HepG2 (cell line): ENCODE measurements around the gene CDK5R1. TPM values are rescaled to one million over a fixed set of nuclear protein-coding genes. Genes with fewer than 3 reads are reported as not detected.
A peak's percentile ranks its signal among the peaks of the same experiment; 100 is the strongest.

Source experiments
- ATAC-seq: fragments of 200-7000 bp; cut with Tn5 transposase; 3 replicates; pipeline ENCODE4 v1.9.1; 2020; ENCODE audit warnings: mild to moderate bottlenecking, moderate library complexity
- BruUV-seq: library from RNA; stranded (reverse); fragments of 400-500 nt; replicated peaks from 2 replicates; lab custom pipeline; 2021; lab: Mats Ljungman, UMichigan
- CTCF ChIA-PET: fragments of 300-600 bp; formaldehyde crosslinking; extraction: SDS; loops from one replicate; lab custom pipeline; 2021; ENCODE audit warnings: low total read pairs, inconsistent platforms, low intra/inter-chr PET ratio; lab: Yijun Ruan, JAX
- POLR2A ChIA-PET: fragments of 350-600 bp; sonication (Branson Sonifier 250); formaldehyde crosslinking; loops from one replicate; lab custom pipeline; 2020; ENCODE audit warnings: antibody characterized with exemption, inconsistent platforms; lab: Yijun Ruan, JAX
- DNase-seq: peaks from one replicate; pipeline ENCODE4 v3.0.0-alpha.2; 2015; ENCODE audit warnings: low spot score
- FAIRE-seq: peaks from 3 replicates; lab custom pipeline; 2011; peaks lifted over from hg19 to GRCh38; lab: Jason Lieb, UNC
- H2AFZ ChIP-seq: one replicate; pipeline ENCODE4 v1.6.1; 2011; ENCODE audit warnings: low read length, inconsistent platforms
- H3K27ac ChIP-seq: fragments of 300-600 bp; 3 replicates; pipeline ENCODE4 v1.8.0; 2011; ENCODE audit warnings: mixed run types, mild to moderate bottlenecking, mixed read lengths, low read length, inconsistent platforms; ENCODE audit not compliant: insufficient read depth; ENCODE audit errors: extremely low read length
- H3K27me3 ChIP-seq, 2 experiments: fragments of 200-600 bp in 1 of 2; 2 replicates in 1 of 2; 3 replicates in 1 of 2; pipeline versions ENCODE4 v1.6.0 to v1.8.0; 2011; ENCODE audit warnings: low read length in 2 of 2, mild to moderate bottlenecking in 2 of 2, moderate library complexity in 2 of 2, inconsistent platforms in 1 of 2; ENCODE audit not compliant: insufficient read depth in 2 of 2, control insufficient read depth in 1 of 2
- H3K36me3 ChIP-seq, 2 experiments: fragments of 200-600 bp in 1 of 2; replicated peaks in 1 of 2; 2 replicates in 1 of 2; 3 replicates in 1 of 2; pipeline versions ENCODE4 v1.5.1 to v1.8.0; 2011; ENCODE audit warnings: low read length in 2 of 2, inconsistent platforms in 1 of 2; ENCODE audit not compliant: insufficient read depth in 2 of 2, control insufficient read depth in 1 of 2
- H3K4me1 ChIP-seq: 2 replicates; pipeline ENCODE4 v1.5.1; 2012; ENCODE audit warnings: low read length, inconsistent platforms; ENCODE audit not compliant: insufficient read depth
- H3K4me2 ChIP-seq: 2 replicates; pipeline ENCODE4 v1.6.0; 2011; ENCODE audit warnings: low read depth, low read length, inconsistent platforms
- H3K4me3 ChIP-seq, 3 experiments: fragments of 200-600 bp in 1 of 3; sonication (generic), shearing (Covaris generic) in 1 of 3; replicated peaks in 1 of 3; 2 replicates each; pipeline ENCODE4 v1.5.1; 2011 to 2016; ENCODE audit warnings: low read length in 3 of 3, inconsistent platforms in 2 of 3, low read depth in 2 of 3, mild to moderate bottlenecking in 2 of 3, control low read depth in 1 of 3, mixed read lengths in 1 of 3; ENCODE audit not compliant: insufficient read depth in 1 of 3
- H3K79me2 ChIP-seq: one replicate; pipeline ENCODE4 v1.6.1; 2011; ENCODE audit warnings: low read length, inconsistent platforms; ENCODE audit not compliant: insufficient read depth
- H3K9ac ChIP-seq: 2 replicates; pipeline ENCODE4 v1.6.0; 2011; ENCODE audit warnings: mild to moderate bottlenecking, low read depth, low read length, inconsistent platforms; ENCODE audit not compliant: insufficient read depth
- H3K9me3 ChIP-seq: 2 replicates; pipeline ENCODE4 v1.5.1; 2012; ENCODE audit warnings: mild to moderate bottlenecking, low read length
- H4K20me1 ChIP-seq: 2 replicates; pipeline ENCODE4 v1.6.0; 2011; ENCODE audit warnings: inconsistent platforms, mild to moderate bottlenecking, low read length, moderate library complexity; ENCODE audit not compliant: insufficient read depth
- MAFK ChIP-seq, 2 experiments: IDR thresholded peaks in 1 of 2; conservative IDR thresholded peaks in 1 of 2; 2 replicates each; pipeline ENCODE4 v1.6.1; 2011; ENCODE audit warnings: improper control_type of control experiment in 2 of 2, low read length in 2 of 2
- TCF7L2 ChIP-seq: IDR thresholded peaks from 2 replicates; pipeline ENCODE4 v1.6.1; 2011; ENCODE audit warnings: mild to moderate bottlenecking, low read depth, low read length, moderate library complexity
- ZNF256 ChIP-seq: sonication (generic); formaldehyde crosslinking; conservative IDR thresholded peaks from 2 replicates; pipeline ENCODE4 v1.4.0; 2020; ENCODE audit warnings: missing genetic modification reagents
- ZNF382 ChIP-seq: sonication (generic); formaldehyde crosslinking; IDR thresholded peaks from 2 replicates; pipeline ENCODE4 v1.5.0; 2020; ENCODE audit warnings: missing genetic modification reagents, mild to moderate bottlenecking, borderline replicate concordance
- ZNF543 ChIP-seq: sonication (generic); formaldehyde crosslinking; IDR thresholded peaks from 2 replicates; pipeline ENCODE4 v1.4.0; 2020; ENCODE audit warnings: mild to moderate bottlenecking, missing genetic modification reagents
- WGBS: methylation state at CpG from one replicate; pipeline ENCODE4 v1.1.6; 2017; ENCODE audit warnings: low lambda C conversion rate; 5-methylcytosine and 5-hydroxymethylcytosine counted together
- in situ Hi-C: cut with HindIII; loops from 2 replicates; pipeline ENCODE4 v1.10.0; 2017; ENCODE audit warnings: low pct_unique_long_range_greater_than_20kb; ENCODE audit not compliant: extremely low pct_ligation_motif_present
- intact Hi-C: fragments of 100-400 bp; cut with micrococcal nuclease; formaldehyde crosslinking; loops from one replicate; pipeline ENCODE4 v1.10.0; 2022; ENCODE audit not compliant: unreplicated experiment
- polyA plus RNA-seq, 8 experiments: library from polyadenylated mRNA; depleted of rRNA in 3 of 8; stranded (reverse) in 7 of 8; unstranded in 1 of 8; fragments of >200 nt; fragmentation: Illumina TruSeq in 4 of 8; extraction: Trizol in 4 of 8; gene quantifications; 2 replicates each; pipeline versions ENCODE4 v1.2.1 to v1.2.3, GENCODE V29; 2011 to 2016; ENCODE audit warnings: low read depth in 4 of 8, missing spikeins in 1 of 8, mixed read lengths in 1 of 8; ENCODE audit not compliant: insufficient read depth in 1 of 8
- total RNA-seq, 5 experiments: library from RNA; depleted of rRNA; stranded (reverse); fragments of >200 nt; fragmentation: Illumina TruSeq; extraction: Trizol; gene quantifications; 2 replicates each; pipeline ENCODE4 v1.2.3, GENCODE V29; 2016; ENCODE audit warnings: low read depth in 1 of 5
- TF ChIP-seq, protein P1 (sequence below): sonication (generic); formaldehyde crosslinking; conservative IDR thresholded peaks from 2 replicates; pipeline ENCODE4 v1.4.0; 2020; ENCODE audit warnings: missing genetic modification reagents
- TF ChIP-seq, protein P2 (sequence below): sonication (generic); formaldehyde crosslinking; IDR thresholded peaks from 2 replicates; pipeline ENCODE4 v1.5.1; 2020; ENCODE audit warnings: missing genetic modification reagents, mild to moderate bottlenecking, borderline replicate concordance
- TF ChIP-seq, protein P3 (sequence below): sonication (generic); formaldehyde crosslinking; conservative IDR thresholded peaks from 2 replicates; pipeline ENCODE4 v1.4.0; 2020; ENCODE audit warnings: mild to moderate bottlenecking, missing genetic modification reagents, moderate library complexity

The CDK5R1 gene
- total and polyA plus RNA-seq, 2 of the 13 experiments (the other 11 are each of a cell fraction or from before 2014, with no cell fraction given): 1.1 to 3.9 TPM

DNA sequence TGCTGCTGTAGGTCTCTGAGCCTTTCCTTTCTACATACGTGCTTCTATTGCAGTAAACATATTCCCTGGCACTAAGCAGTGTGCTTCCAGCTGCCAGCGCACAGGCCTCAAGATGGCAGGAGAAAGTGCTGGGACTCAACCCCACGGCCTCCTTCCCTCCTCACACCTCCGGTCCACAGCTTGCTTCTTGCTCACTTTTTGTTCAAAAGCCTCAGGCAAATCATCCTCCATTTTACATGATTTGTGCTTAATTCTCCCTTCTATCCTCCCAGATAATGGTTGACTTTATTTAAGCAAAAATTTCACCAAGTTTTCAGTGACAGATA, 5.4 kb downstream of the CDK5R1 start (continued):
- TF ChIP-seq TCF7L2 (no peak), ZNF256 (CRISPR knock-in tag) (no peak)

DNA sequence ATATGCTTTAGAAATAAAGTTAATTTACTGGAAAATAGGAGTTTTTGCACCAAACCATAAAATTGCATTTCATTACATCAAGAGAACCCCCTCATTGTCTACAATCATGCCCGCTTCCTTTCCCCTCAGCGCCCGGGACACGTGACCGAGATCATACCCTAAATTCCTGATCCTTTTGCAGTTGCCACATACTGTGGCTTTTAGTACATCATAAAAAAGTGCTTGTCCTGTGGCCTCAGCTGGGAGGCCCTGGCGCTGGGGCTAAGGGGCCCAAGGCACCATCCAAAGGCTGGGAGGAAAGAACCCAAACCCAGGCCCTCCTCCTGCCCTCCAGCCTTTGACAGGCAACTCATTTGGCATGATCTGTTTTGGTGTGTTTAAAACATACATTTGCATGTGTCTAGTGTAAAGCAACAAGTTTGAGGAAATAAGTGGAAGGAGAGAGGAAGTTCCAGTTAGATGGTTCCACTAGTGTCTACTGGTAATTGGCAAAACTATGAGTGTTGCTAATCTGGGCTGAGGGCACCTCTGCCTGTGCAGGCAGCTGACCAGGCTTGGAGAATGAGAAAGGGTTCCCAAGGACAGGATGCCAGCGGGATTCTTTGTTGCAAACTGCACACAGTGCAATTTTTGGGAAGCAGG, 6.0 kb downstream of the CDK5R1 start:
- peaks cover 2 to 4% of the 10 kb centered on the region in 2 experiments; a peak in 2 of 5 replicates for H3K36me3 ChIP-seq
- peaks cover 32% of the 10 kb centered on the region for H3K4me1 ChIP-seq
- in situ Hi-C loops: no loop called here
- H3K27ac ChIP-seq: no peak overlapping the region
- ChIA-PET POLR2A (no interaction called here), CTCF (no interaction called here)
- 98% methylated on average over 7 of the region's 7 CpGs for WGBS
- intact Hi-C loops: no loop called here
- no peaks in the 10 kb centered on the region for H3K79me2 ChIP-seq
- no peak overlapping the region for H3K4me3 ChIP-seq
- H3K9ac ChIP-seq: no peak overlapping the region
- no peak for FAIRE-seq
- BruUV-seq: no TSS peak
- TF ChIP-seq, protein P1, sequence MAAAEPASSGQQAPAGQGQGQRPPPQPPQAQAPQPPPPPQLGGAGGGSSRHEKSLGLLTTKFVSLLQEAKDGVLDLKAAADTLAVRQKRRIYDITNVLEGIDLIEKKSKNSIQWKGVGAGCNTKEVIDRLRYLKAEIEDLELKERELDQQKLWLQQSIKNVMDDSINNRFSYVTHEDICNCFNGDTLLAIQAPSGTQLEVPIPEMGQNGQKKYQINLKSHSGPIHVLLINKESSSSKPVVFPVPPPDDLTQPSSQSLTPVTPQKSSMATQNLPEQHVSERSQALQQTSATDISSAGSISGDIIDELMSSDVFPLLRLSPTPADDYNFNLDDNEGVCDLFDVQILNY (CRISPR knock-in tag): no peak
- 0 out of 4 replicates have a peak, but pooled peaks of 1 of the 2 experiments have one; percentile 16 for TF ChIP-seq MAFK (conservative IDR thresholded peaks at IDR 0.05 in 1 of 2, IDR thresholded peaks at IDR 0.05 in 1 of 2; ENCODE audit: low read length in 2 of 2)
- no peaks in the 10 kb centered on the region for H3K9me3 ChIP-seq
- H2AFZ ChIP-seq: no peak overlapping the region
- H3K27me3 ChIP-seq: no peaks in the 10 kb centered on the region
- H3K4me2 ChIP-seq: no peak overlapping the region
- no peaks in the 10 kb centered on the region for H4K20me1 ChIP-seq
- ATAC-seq: no peak
- no peak for DNase-seq

DNA sequence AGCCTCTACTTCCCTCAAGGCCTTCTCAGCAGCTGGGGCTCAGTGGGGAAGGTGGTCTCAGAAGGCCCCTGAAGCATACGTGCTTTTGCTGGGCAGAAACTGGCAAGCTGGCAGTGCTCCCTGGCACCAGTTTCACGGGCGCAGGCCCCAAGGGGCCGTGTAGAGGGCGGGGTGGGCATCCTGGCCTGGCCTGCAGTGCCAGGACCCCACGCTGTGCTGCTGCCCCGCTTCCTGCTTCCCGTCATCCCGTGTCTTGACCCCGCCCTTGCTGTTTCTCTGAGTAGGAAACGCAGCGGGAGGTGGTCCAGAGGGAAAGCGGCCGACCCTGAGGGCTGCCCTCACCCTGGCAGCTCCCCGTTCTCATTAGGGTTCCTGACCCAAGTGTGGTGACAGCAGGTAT, 6.8 kb downstream of the CDK5R1 start:
- H3K4me3 ChIP-seq: no peak overlapping the region
- no peaks in the 10 kb centered on the region for H4K20me1 ChIP-seq
- H2AFZ ChIP-seq: no peak overlapping the region
- ChIA-PET POLR2A (no interaction called here), CTCF (no interaction called here)
- no peaks in the 10 kb centered on the region for H3K27me3 ChIP-seq
- H3K9ac ChIP-seq: no peak overlapping the region
- peaks cover 24% of the 10 kb centered on the region for H3K4me1 ChIP-seq
- no peak overlapping the region for H3K27ac ChIP-seq
- in situ Hi-C loops (no loop called here), intact Hi-C loops (no loop called here)
- H3K9me3 ChIP-seq: no peaks in the 10 kb centered on the region
- WGBS: 100% methylated on average over 2 of the region's 15 CpGs
- H3K79me2 ChIP-seq: no peaks in the 10 kb centered on the region
- no peak for FAIRE-seq
- no peak for ATAC-seq
- no peak for DNase-seq
- peaks cover 2 to 4% of the 10 kb centered on the region in 2 experiments; a peak in 2 of 5 replicates for H3K36me3 ChIP-seq
- H3K4me2 ChIP-seq: no peak overlapping the region
- no TSS peak for BruUV-seq
- TF ChIP-seq, protein P2, sequence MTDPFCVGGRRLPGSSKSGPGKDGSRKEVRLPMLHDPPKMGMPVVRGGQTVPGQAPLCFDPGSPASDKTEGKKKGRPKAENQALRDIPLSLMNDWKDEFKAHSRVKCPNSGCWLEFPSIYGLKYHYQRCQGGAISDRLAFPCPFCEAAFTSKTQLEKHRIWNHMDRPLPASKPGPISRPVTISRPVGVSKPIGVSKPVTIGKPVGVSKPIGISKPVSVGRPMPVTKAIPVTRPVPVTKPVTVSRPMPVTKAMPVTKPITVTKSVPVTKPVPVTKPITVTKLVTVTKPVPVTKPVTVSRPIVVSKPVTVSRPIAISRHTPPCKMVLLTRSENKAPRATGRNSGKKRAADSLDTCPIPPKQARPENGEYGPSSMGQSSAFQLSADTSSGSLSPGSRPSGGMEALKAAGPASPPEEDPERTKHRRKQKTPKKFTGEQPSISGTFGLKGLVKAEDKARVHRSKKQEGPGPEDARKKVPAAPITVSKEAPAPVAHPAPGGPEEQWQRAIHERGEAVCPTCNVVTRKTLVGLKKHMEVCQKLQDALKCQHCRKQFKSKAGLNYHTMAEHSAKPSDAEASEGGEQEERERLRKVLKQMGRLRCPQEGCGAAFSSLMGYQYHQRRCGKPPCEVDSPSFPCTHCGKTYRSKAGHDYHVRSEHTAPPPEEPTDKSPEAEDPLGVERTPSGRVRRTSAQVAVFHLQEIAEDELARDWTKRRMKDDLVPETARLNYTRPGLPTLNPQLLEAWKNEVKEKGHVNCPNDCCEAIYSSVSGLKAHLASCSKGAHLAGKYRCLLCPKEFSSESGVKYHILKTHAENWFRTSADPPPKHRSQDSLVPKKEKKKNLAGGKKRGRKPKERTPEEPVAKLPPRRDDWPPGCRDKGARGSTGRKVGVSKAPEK: no peak
- TF ChIP-seq ZNF382 (CRISPR knock-in tag) (no peak), ZNF543 (no peak)
- TF ChIP-seq, protein P3, sequence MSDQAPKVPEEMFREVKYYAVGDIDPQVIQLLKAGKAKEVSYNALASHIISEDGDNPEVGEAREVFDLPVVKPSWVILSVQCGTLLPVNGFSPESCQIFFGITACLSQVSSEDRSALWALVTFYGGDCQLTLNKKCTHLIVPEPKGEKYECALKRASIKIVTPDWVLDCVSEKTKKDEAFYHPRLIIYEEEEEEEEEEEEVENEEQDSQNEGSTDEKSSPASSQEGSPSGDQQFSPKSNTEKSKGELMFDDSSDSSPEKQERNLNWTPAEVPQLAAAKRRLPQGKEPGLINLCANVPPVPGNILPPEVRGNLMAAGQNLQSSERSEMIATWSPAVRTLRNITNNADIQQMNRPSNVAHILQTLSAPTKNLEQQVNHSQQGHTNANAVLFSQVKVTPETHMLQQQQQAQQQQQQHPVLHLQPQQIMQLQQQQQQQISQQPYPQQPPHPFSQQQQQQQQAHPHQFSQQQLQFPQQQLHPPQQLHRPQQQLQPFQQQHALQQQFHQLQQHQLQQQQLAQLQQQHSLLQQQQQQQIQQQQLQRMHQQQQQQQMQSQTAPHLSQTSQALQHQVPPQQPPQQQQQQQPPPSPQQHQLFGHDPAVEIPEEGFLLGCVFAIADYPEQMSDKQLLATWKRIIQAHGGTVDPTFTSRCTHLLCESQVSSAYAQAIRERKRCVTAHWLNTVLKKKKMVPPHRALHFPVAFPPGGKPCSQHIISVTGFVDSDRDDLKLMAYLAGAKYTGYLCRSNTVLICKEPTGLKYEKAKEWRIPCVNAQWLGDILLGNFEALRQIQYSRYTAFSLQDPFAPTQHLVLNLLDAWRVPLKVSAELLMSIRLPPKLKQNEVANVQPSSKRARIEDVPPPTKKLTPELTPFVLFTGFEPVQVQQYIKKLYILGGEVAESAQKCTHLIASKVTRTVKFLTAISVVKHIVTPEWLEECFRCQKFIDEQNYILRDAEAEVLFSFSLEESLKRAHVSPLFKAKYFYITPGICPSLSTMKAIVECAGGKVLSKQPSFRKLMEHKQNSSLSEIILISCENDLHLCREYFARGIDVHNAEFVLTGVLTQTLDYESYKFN (CRISPR knock-in tag): no peak
